GM12878 (cell line): ENCODE measurements around the gene GCDH. TPM values are rescaled to one million over a fixed set of nuclear protein-coding genes. Genes with fewer than 3 reads are reported as not detected.

ENCODE experiments used
- ATAC-seq: fragments of 200-7000 bp; cut with Tn5 transposase; 3 replicates; pipeline ENCODE4 v1.9.1; 2020; ENCODE audit warnings: mild to moderate bottlenecking, moderate library complexity
- BruUV-seq: library from RNA; stranded (reverse); fragments of 400-500 nt; replicated peaks from 2 replicates; lab custom pipeline; 2021; lab: Mats Ljungman, UMichigan
- CTCF ChIA-PET: fragments of 300-600 bp; sonication (Branson Sonifier 250); formaldehyde crosslinking; extraction: SDS; loops from one replicate; lab custom pipeline; 2021; ENCODE audit warnings: inconsistent platforms; lab: Yijun Ruan, JAX
- POLR2A ChIA-PET: fragments of 350-600 bp; formaldehyde crosslinking; extraction: SDS; loops from one replicate; lab custom pipeline; 2021; ENCODE audit warnings: inconsistent platforms; lab: Charles Lee
- RAD21 ChIA-PET: fragments of 300-600 bp; sonication (Branson Sonifier 250); formaldehyde crosslinking; loops from one replicate; lab custom pipeline; 2023; ENCODE audit warnings: antibody characterized with exemption; ENCODE audit not compliant: unreplicated experiment; lab: Charles Lee
- SMC1A ChIA-PET: fragments of 300-600 bp; sonication (Branson Sonifier 250); formaldehyde crosslinking; loops from one replicate; lab custom pipeline; 2023; ENCODE audit not compliant: unreplicated experiment, uncharacterized antibody; lab: Charles Lee
- DNase-seq: peaks from one replicate; pipeline ENCODE4 v3.0.0-alpha.2; 2011; ENCODE audit warnings: low read depth, low spot score
- FAIRE-seq: peaks from 3 replicates; lab custom pipeline; 2011; peaks lifted over from hg19 to GRCh38; lab: Jason Lieb, UNC
- H2AFZ ChIP-seq: 2 replicates; pipeline ENCODE4 v1.6.0; 2011; ENCODE audit warnings: low read depth, low read length, control low read depth; ENCODE audit not compliant: control insufficient read depth
- H3K27ac ChIP-seq: 2 replicates; pipeline ENCODE4 v1.5.1; 2011; ENCODE audit warnings: control low read depth; ENCODE audit not compliant: control insufficient read depth, insufficient read depth
- H3K27me3 ChIP-seq, 2 experiments: replicated peaks in 1 of 2; 2 replicates each; pipeline versions ENCODE4 v1.6.0 to v1.6.1; 2011; ENCODE audit warnings: low read length in 1 of 2; ENCODE audit not compliant: control insufficient read depth in 2 of 2, insufficient read depth in 2 of 2
- H3K36me3 ChIP-seq, 2 experiments: 2 replicates each; pipeline ENCODE4 v1.5.1; 2011; ENCODE audit warnings: low read length in 1 of 2; ENCODE audit not compliant: control insufficient read depth in 2 of 2, insufficient read depth in 2 of 2
- H3K4me1 ChIP-seq: 2 replicates; pipeline ENCODE4 v1.6.1; 2011; ENCODE audit warnings: mild to moderate bottlenecking, low read length, moderate library complexity, mixed read lengths; ENCODE audit not compliant: control insufficient read depth, insufficient read depth
- H3K4me2 ChIP-seq: 2 replicates; pipeline ENCODE4 v1.6.0; 2011; ENCODE audit warnings: control low read depth; ENCODE audit not compliant: control insufficient read depth, insufficient read depth
- H3K4me3 ChIP-seq: fragments of 200-600 bp; sonication (generic); 2 replicates; pipeline ENCODE4 v1.5.1; 2016
- H3K79me2 ChIP-seq: 2 replicates; pipeline ENCODE4 v1.6.0; 2011; ENCODE audit warnings: low read length; ENCODE audit not compliant: control insufficient read depth, insufficient read depth
- H3K9ac ChIP-seq: 2 replicates; pipeline ENCODE4 v1.8.0; 2011; ENCODE audit warnings: low read length, control low read depth, mixed read lengths; ENCODE audit not compliant: control insufficient read depth, insufficient read depth
- H3K9me3 ChIP-seq: replicated peaks from 3 replicates; pipeline ENCODE4 v1.5.1; 2011; ENCODE audit warnings: mild to moderate bottlenecking, low read length; ENCODE audit not compliant: control insufficient read depth, insufficient read depth
- H4K20me1 ChIP-seq: 2 replicates; pipeline ENCODE4 v1.6.0; 2011; ENCODE audit not compliant: control insufficient read depth, insufficient read depth
- FOXM1 ChIP-seq: IDR thresholded peaks from 2 replicates; pipeline ENCODE4 v1.6.1; 2012; ENCODE audit warnings: low read depth, mild to moderate bottlenecking, inconsistent platforms, low read length, moderate library complexity
- GABPA ChIP-seq: IDR thresholded peaks from 2 replicates; pipeline ENCODE4 v1.6.1; 2014; ENCODE audit warnings: antibody characterized with exemption, low read depth, mild to moderate bottlenecking, inconsistent platforms
- GATAD2B ChIP-seq: fragments of 450-650 bp; conservative IDR thresholded peaks from 2 replicates; pipeline ENCODE4 v1.6.1; 2017; ENCODE audit warnings: low read depth, mild to moderate bottlenecking, moderate library complexity
- MEF2A ChIP-seq: IDR thresholded peaks from 2 replicates; pipeline ENCODE4 v1.6.1; 2011; ENCODE audit warnings: low read depth, mild to moderate bottlenecking, low read length, moderate library complexity; ENCODE audit not compliant: insufficient read depth
- MEF2B ChIP-seq: fragments of 450-650 bp; IDR thresholded peaks from 2 replicates; pipeline ENCODE4 v1.6.1; 2018; ENCODE audit warnings: mild to moderate bottlenecking, moderate library complexity; ENCODE audit not compliant: partially characterized antibody, poor library complexity, severe bottlenecking
- PAX5 ChIP-seq: IDR thresholded peaks from 2 replicates; pipeline ENCODE4 v1.6.1; 2011; ENCODE audit warnings: low read depth, low read length, borderline replicate concordance
- POU2F2 ChIP-seq: IDR thresholded peaks from 3 replicates; pipeline ENCODE4 v1.6.1; 2011; ENCODE audit warnings: low read depth, mild to moderate bottlenecking, low read length, borderline replicate concordance
- RB1 ChIP-seq: fragments of 450-650 bp; formaldehyde crosslinking; IDR thresholded peaks from 2 replicates; pipeline ENCODE4 v1.6.1; 2017; ENCODE audit warnings: mild to moderate bottlenecking, borderline replicate concordance
- SRF ChIP-seq, 2 experiments: IDR thresholded peaks; 2 replicates each; pipeline ENCODE4 v1.6.1; 2011; ENCODE audit warnings: low read depth in 2 of 2, low read length in 2 of 2, mild to moderate bottlenecking in 1 of 2, moderate library complexity in 1 of 2
- WRNIP1 ChIP-seq: IDR thresholded peaks from 2 replicates; pipeline ENCODE4 v1.6.1; 2011; ENCODE audit warnings: low read depth, low read length, improper control_type of control experiment, borderline replicate concordance
- YBX1 ChIP-seq: fragments of 450-650 bp; IDR thresholded peaks from 2 replicates; pipeline ENCODE4 v1.6.1; 2016; ENCODE audit warnings: antibody characterized with exemption
- ZNF24 ChIP-seq: fragments of 450-650 bp; IDR thresholded peaks from 2 replicates; pipeline ENCODE4 v1.6.1; 2017; ENCODE audit warnings: antibody characterized with exemption, mild to moderate bottlenecking
- ZNF384 ChIP-seq: IDR thresholded peaks from 2 replicates; pipeline ENCODE4 v1.6.1; 2012; ENCODE audit warnings: low read depth, mild to moderate bottlenecking, low read length, improper control_type of control experiment, borderline replicate concordance
- WGBS: methylation state at CpG from one replicate; pipeline ENCODE4 v1.1.6; 2016; ENCODE audit warnings: low lambda C conversion rate; ENCODE audit not compliant: insufficient replicate concordance, insufficient coverage; ENCODE audit errors: missing lambda C conversion rate; 5-methylcytosine and 5-hydroxymethylcytosine counted together
- in situ Hi-C: fragments of 300-500 bp; cut with MboI; formaldehyde crosslinking; loops from 9 replicates; pipeline ENCODE4 v1.14.3; 2018; ENCODE audit warnings: mixed read lengths
- intact Hi-C: fragments of 100-400 bp; cut with micrococcal nuclease; formaldehyde crosslinking; loops from one replicate; pipeline ENCODE4 v1.14.2; 2022; ENCODE audit not compliant: unreplicated experiment
- polyA plus RNA-seq, 11 experiments: library from polyadenylated mRNA; depleted of rRNA in 4 of 11; unstranded in 6 of 11; stranded (reverse) in 5 of 11; fragments of >200 nt; fragmentation: Nextera tagmentation in 4 of 11; fragmentation: Illumina TruSeq in 1 of 11; extraction: Ambion mirVana in 4 of 11; extraction: Trizol in 1 of 11; gene quantifications; 1 replicate in 1 of 11; 2 replicates in 10 of 11; pipeline versions ENCODE4 v1.2.1 to v1.2.3, GENCODE V29; 2011 to 2016; ENCODE audit warnings: inconsistent platforms in 2 of 11, missing spikeins in 2 of 11, low read depth in 1 of 11
- total RNA-seq, 4 experiments: library from RNA; depleted of rRNA in 3 of 4; stranded (reverse); fragments of >200 nt in 3 of 4; fragmentation: Illumina TruSeq in 1 of 4; extraction: Trizol in 1 of 4; gene quantifications; 2 replicates each; pipeline versions ENCODE4 v1.2.1 to v1.2.3, GENCODE V29; 2013 to 2021
- TF ChIP-seq, protein P1 (sequence below): fragments of 450-650 bp; IDR thresholded peaks from 2 replicates; pipeline ENCODE4 v1.6.1; 2017; ENCODE audit warnings: low read depth, mild to moderate bottlenecking, moderate library complexity
- TF ChIP-seq, protein P2 (sequence below): fragments of 450-650 bp; formaldehyde crosslinking; IDR thresholded peaks from 2 replicates; pipeline ENCODE4 v1.4.0; 2022; ENCODE audit warnings: mild to moderate bottlenecking, moderate library complexity
- TF ChIP-seq, protein P3 (sequence below): IDR thresholded peaks from 2 replicates; pipeline ENCODE4 v1.6.1; 2012; ENCODE audit warnings: low read depth, low read length, improper control_type of control experiment

Gene GCDH
- total and polyA plus RNA-seq, 10 of the 15 experiments (the other 5 are each of a cell fraction or from before 2014, with no cell fraction given) = 4.2 to 69.4 (median 39.7) TPM

DNA sequence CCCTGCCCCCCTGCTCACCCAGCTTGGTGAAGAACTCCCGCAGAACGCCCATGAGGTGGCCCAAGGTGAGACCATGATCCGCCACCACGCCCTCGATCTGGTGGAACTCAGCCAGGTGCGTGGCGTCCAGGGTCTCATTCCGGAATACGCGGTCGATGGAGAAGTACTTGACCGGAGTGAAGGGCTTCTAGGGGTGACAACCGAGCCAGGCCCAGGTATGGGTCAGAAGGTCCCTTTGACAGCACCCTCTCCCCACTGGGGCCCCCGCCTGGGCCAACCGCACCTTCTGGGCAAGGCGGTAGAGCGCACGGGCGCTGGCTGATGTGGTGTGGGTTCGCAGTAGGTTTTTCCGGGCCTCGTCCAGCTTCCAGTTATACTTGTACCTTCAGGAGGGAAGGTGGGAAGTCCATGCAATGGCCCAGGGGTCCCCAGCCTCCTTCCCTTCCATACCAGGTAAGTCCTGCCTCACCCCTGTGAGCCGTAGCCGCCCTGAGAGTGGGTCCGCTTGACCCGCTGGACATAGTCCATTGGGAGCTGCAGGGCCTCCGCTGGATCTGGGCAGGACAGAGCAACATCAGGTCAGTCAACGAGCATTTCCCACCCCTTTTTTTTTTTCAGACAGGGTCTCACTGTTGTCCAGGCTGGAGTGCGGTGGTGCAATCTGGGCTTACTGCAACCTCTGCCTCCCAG, 33.8 kb downstream of the GCDH start:
- BruUV-seq = no TSS peak
- H3K9me3 ChIP-seq = no peaks in the 10 kb centered on the region
- in situ Hi-C loops = no loop called here
- no peak for ATAC-seq
- TF ChIP-seq MEF2A (no peak), ZNF384 (no peak), SRF (IDR thresholded peaks at IDR 0.05; ENCODE audit: low read depth in 2 of 2, low read length in 2 of 2) (no peak), ZNF24 (no peak), MEF2B (no peak), GABPA (no peak), POU2F2 (no peak), RB1 (no peak), PAX5 (no peak), WRNIP1 (no peak), YBX1 (no peak), GATAD2B (no peak), FOXM1 (no peak)
- TF ChIP-seq, protein P1, sequence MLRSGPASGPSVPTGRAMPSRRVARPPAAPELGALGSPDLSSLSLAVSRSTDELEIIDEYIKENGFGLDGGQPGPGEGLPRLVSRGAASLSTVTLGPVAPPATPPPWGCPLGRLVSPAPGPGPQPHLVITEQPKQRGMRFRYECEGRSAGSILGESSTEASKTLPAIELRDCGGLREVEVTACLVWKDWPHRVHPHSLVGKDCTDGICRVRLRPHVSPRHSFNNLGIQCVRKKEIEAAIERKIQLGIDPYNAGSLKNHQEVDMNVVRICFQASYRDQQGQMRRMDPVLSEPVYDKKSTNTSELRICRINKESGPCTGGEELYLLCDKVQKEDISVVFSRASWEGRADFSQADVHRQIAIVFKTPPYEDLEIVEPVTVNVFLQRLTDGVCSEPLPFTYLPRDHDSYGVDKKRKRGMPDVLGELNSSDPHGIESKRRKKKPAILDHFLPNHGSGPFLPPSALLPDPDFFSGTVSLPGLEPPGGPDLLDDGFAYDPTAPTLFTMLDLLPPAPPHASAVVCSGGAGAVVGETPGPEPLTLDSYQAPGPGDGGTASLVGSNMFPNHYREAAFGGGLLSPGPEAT = no peak
- TF ChIP-seq, protein P2, sequence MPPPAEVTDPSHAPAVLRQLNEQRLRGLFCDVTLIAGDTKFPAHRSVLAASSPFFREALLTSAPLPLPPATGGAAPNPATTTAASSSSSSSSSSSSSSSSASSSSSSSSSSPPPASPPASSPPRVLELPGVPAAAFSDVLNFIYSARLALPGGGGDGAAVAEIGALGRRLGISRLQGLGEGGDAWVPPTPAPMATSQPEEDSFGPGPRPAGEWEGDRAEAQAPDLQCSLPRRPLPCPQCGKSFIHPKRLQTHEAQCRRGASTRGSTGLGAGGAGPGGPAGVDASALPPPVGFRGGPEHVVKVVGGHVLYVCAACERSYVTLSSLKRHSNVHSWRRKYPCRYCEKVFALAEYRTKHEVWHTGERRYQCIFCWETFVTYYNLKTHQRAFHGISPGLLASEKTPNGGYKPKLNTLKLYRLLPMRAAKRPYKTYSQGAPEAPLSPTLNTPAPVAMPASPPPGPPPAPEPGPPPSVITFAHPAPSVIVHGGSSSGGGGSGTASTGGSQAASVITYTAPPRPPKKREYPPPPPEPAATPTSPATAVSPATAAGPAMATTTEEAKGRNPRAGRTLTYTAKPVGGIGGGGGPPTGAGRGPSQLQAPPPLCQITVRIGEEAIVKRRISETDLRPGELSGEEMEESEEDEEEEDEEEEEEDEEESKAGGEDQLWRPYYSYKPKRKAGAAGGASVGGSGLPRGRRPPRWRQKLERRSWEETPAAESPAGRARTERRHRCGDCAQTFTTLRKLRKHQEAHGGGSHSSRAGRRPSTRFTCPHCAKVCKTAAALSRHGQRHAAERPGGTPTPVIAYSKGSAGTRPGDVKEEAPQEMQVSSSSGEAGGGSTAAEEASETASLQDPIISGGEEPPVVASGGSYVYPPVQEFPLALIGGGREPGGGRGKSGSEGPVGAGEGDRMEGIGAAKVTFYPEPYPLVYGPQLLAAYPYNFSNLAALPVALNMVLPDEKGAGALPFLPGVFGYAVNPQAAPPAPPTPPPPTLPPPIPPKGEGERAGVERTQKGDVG (CRISPR knock-in tag) = no peak
- TF ChIP-seq, protein P3, sequence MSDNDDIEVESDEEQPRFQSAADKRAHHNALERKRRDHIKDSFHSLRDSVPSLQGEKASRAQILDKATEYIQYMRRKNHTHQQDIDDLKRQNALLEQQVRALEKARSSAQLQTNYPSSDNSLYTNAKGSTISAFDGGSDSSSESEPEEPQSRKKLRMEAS = no peak
- TF ChIP-seq, all 136 proteins: peak for 0
- Histone ChIP-seq H3K4me1 (no peaks in the 10 kb centered on the region), H3K79me2 (no peaks in the 10 kb centered on the region), H3K4me2 (no peak overlapping the region), H3K27ac (no peak overlapping the region), H3K4me3 (no peak overlapping the region), H3K9ac (no peak overlapping the region), H2AFZ (no peak overlapping the region), H4K20me1 (no peaks in the 10 kb centered on the region; the same call in 1 of the 2 replicates), H3K36me3 (peaks cover 25 to 34% of the 10 kb centered on the region in 2 experiments), H3K27me3 (no peaks in the 10 kb centered on the region)
- 98% methylated on average over 29 of the region's 29 CpGs for WGBS
- no peak for DNase-seq
- ChIA-PET RAD21 (no interaction called here), SMC1A (no interaction called here), CTCF (interaction anchor here (1.5 kb wide), 1 partner anchor 40 kb away, joined by 6 read pairs; no protein-coding TSS in a partner anchor), POLR2A (no interaction called here)
- intact Hi-C loops = no loop called here
- no peak for FAIRE-seq
